Neuronal stem cell (in vitro differentiated cells): ENCODE data around the gene MRPL11.

Experiments used
- DNase-seq: peaks from one replicate; pipeline ENCODE4 v3.0.0-alpha.2; 2013; ENCODE audit warnings: low spot score
- H2AFZ ChIP-seq: one replicate; pipeline ENCODE4 v1.6.1; 2013; ENCODE audit warnings: mild to moderate bottlenecking, low read length, inconsistent platforms
- H2AK5ac ChIP-seq: 2 replicates; pipeline ENCODE4 v1.6.1; 2013; ENCODE audit warnings: low read depth, mild to moderate bottlenecking, inconsistent platforms, low read length, moderate library complexity, mixed read lengths
- H2BK120ac ChIP-seq: 2 replicates; pipeline ENCODE4 v1.6.1; 2013; ENCODE audit warnings: low read depth, mild to moderate bottlenecking, inconsistent platforms, low read length, moderate library complexity, mixed read lengths
- H2BK12ac ChIP-seq: one replicate; pipeline ENCODE4 v1.6.1; 2013; ENCODE audit warnings: low read length, inconsistent platforms
- H2BK15ac ChIP-seq: 2 replicates; pipeline ENCODE4 v1.6.1; 2013; ENCODE audit warnings: mild to moderate bottlenecking, low read length, inconsistent platforms, mixed read lengths
- H2BK5ac ChIP-seq: one replicate; pipeline ENCODE4 v1.6.1; 2013; ENCODE audit warnings: inconsistent platforms, mild to moderate bottlenecking, low read length, moderate library complexity
- H3K14ac ChIP-seq: one replicate; pipeline ENCODE4 v1.6.1; 2013; ENCODE audit warnings: low read length, inconsistent platforms
- H3K18ac ChIP-seq: 2 replicates; pipeline ENCODE4 v1.6.1; 2013; ENCODE audit warnings: low read length, inconsistent platforms
- H3K23ac ChIP-seq: 2 replicates; pipeline ENCODE4 v1.6.1; 2013; ENCODE audit warnings: low read depth, mild to moderate bottlenecking, mixed read lengths, low read length, inconsistent platforms; ENCODE audit not compliant: poor library complexity
- H3K27ac ChIP-seq: replicated peaks from 3 replicates; pipeline ENCODE4 v1.5.1; 2013; ENCODE audit warnings: low read length, inconsistent platforms
- H3K27me3 ChIP-seq, 3 experiments: 2 replicates each; pipeline ENCODE4 v1.6.1; 2013; ENCODE audit warnings: low read length in 3 of 3, mild to moderate bottlenecking in 2 of 3, inconsistent platforms in 1 of 3, low read depth in 1 of 3, mixed read lengths in 1 of 3, moderate library complexity in 1 of 3; ENCODE audit not compliant: control insufficient read depth in 3 of 3, insufficient read depth in 3 of 3
- H3K36me3 ChIP-seq, 2 donors: replicated peaks in 1 of 2; 2 replicates each; pipeline ENCODE4 v1.6.1; 2013; ENCODE audit warnings: low read length in 2 of 2; ENCODE audit not compliant: control insufficient read depth in 2 of 2, insufficient read depth in 2 of 2
- H3K4ac ChIP-seq: 2 replicates; pipeline ENCODE4 v1.6.1; 2013; ENCODE audit warnings: inconsistent platforms, mild to moderate bottlenecking, low read length, moderate library complexity
- H3K4me1 ChIP-seq, 2 donors: 1 replicate in 1 of 2; 2 replicates in 1 of 2; pipeline ENCODE4 v1.6.1; 2013; ENCODE audit warnings: low read length in 2 of 2, low read depth in 1 of 2; ENCODE audit not compliant: control insufficient read depth in 2 of 2, insufficient read depth in 1 of 2
- H3K4me2 ChIP-seq: one replicate; pipeline ENCODE4 v1.6.1; 2013; ENCODE audit warnings: mild to moderate bottlenecking, low read length, inconsistent platforms; ENCODE audit not compliant: insufficient read depth, poor library complexity, severe bottlenecking
- H3K4me3 ChIP-seq, 2 donors: 2 replicates each; pipeline ENCODE4 v1.5.1; 2013; ENCODE audit warnings: low read length in 2 of 2, mild to moderate bottlenecking in 2 of 2, inconsistent platforms in 1 of 2, moderate library complexity in 1 of 2
- H3K79me1 ChIP-seq: one replicate; pipeline ENCODE4 v1.6.1; 2013; ENCODE audit warnings: low read depth, mild to moderate bottlenecking, inconsistent platforms, low read length, moderate library complexity
- H3K9ac ChIP-seq: one replicate; pipeline ENCODE4 v1.6.1; 2013; ENCODE audit warnings: mild to moderate bottlenecking, low read depth, low read length, inconsistent platforms; ENCODE audit not compliant: poor library complexity
- H3K9me3 ChIP-seq, 2 donors: replicated peaks in 1 of 2; 2 replicates each; pipeline versions ENCODE3 to v1.6.1; 2013; ENCODE audit warnings: low read length in 2 of 2, mild to moderate bottlenecking in 2 of 2, inconsistent platforms in 1 of 2, low read depth in 1 of 2, mixed read lengths in 1 of 2, moderate library complexity in 1 of 2; ENCODE audit not compliant: control insufficient read depth in 2 of 2, insufficient read depth in 1 of 2
- H4K8ac ChIP-seq: one replicate; pipeline ENCODE4 v1.6.1; 2013; ENCODE audit warnings: low read depth, mild to moderate bottlenecking, inconsistent platforms, low read length, moderate library complexity
- H4K91ac ChIP-seq: one replicate; pipeline ENCODE4 v1.6.1; 2013; ENCODE audit warnings: low read length, low read depth, mild to moderate bottlenecking, inconsistent platforms; ENCODE audit not compliant: poor library complexity
- WGBS, 2 donors: extraction: QIAGEN DNeasy Blood & Tissue Kit; methylation state at CpG; one replicate each; pipeline ENCODE4 v1.1.7; 2013; ENCODE audit warnings: missing lambda C conversion rate in 2 of 2, mixed read lengths in 1 of 2; ENCODE audit not compliant: insufficient read length in 2 of 2, insufficient replicate concordance in 1 of 2; ENCODE audit errors: extremely low coverage in 2 of 2; 5-methylcytosine and 5-hydroxymethylcytosine counted together

Gene MRPL11

DNA sequence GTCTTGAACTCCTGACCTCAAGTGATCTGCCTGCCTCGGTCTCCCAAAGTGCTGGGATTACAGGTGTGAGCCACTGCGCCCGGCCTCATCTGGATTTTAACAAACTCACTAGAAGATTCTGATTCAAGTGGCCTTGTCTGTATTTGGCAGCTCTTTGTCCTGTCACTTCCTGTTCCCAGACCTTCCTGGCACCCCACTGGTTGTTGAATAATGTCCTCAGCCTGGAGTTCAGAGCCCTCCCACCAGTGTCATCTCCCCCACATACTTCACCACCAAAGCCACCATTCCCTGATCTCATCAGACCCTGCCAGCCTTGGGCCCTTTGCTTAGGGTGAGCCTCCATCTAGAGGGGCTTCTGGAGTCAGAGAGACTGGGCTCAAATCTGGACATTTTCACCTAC lies 31.4 kb upstream of the MRPL11 start:
- H3K4ac ChIP-seq = no peak overlapping the region
- DNase-seq = no peak
- WGBS, 2 donors = no CpG with 5 or more reads among the region's 3 CpGs

DNA sequence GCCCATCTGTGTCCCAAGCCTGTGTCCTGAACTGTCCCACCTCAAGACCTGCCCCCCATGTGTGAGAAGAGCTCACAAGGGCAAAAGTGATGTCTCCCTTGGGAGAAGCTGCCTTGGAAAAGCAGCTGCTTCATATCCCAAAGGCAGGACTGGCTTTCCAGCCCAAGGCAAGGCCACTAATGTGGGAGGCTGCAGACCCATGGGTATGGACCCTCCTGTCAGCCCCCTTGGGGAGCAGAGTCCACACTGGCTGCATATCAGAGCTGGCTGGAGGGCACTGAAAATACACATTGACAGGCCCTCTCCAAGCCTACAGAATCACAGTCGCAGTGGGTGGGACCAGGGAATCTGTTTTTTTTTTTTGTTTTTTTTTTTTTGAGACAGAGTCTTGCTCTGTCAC lies 30.8 kb upstream of the MRPL11 start:
- H2BK120ac ChIP-seq = no peak overlapping the region
- no peak overlapping the region for H3K27ac ChIP-seq
- H2AFZ ChIP-seq = no peak overlapping the region
- no peak overlapping the region for H4K8ac ChIP-seq
- no peak overlapping the region for H3K14ac ChIP-seq
- no peak overlapping the region for H2AK5ac ChIP-seq
- no peak overlapping the region for H3K18ac ChIP-seq
- no peak overlapping the region for H2BK12ac ChIP-seq
- H3K4me1 ChIP-seq = peaks cover 13 to 26% of the 10 kb centered on the region in 2 donors
- no peak for DNase-seq
- no CpG with 5 or more reads among the region's 1 CpG for WGBS, 2 donors
- no peak overlapping the region for H4K91ac ChIP-seq
- no peak overlapping the region for H3K23ac ChIP-seq
- peaks cover 21 to 50% of the 10 kb centered on the region in 2 donors for H3K36me3 ChIP-seq
- no peaks in the 10 kb centered on the region for H3K9me3 ChIP-seq
- H3K27me3 ChIP-seq = no peaks in the 10 kb centered on the region
- no peaks in the 10 kb centered on the region for H3K79me1 ChIP-seq
- no peak overlapping the region for H3K4me3 ChIP-seq
- H2BK5ac ChIP-seq = no peak overlapping the region
- no peak overlapping the region for H3K4me2 ChIP-seq
- H2BK15ac ChIP-seq = no peak overlapping the region
- peak overlapping the region; percentile 9 for H3K9ac ChIP-seq
- H3K4ac ChIP-seq = no peak overlapping the region

More for the DNA sequence above, 31.4 kb upstream of the MRPL11 start:
- Histone ChIP-seq H3K79me1 (no peaks in the 10 kb centered on the region), H3K9me3 (no peaks in the 10 kb centered on the region), H3K4me1 (peaks cover 12 to 26% of the 10 kb centered on the region in 2 donors), H2AK5ac (no peak overlapping the region), H3K27me3 (no peaks in the 10 kb centered on the region), H2AFZ (no peak overlapping the region), H4K91ac (no peak overlapping the region), H3K36me3 (peaks cover 22 to 55% of the 10 kb centered on the region in 2 donors), H3K4me3 (no peak overlapping the region), H3K27ac (no peak overlapping the region), H2BK5ac (no peak overlapping the region), H2BK15ac (no peak overlapping the region), H2BK12ac (no peak overlapping the region), H3K23ac (no peak overlapping the region), H4K8ac (no peak overlapping the region), H3K18ac (no peak overlapping the region), H3K9ac (no peak overlapping the region), H3K4me2 (no peak overlapping the region), H3K14ac (no peak overlapping the region), H2BK120ac (no peak overlapping the region)

DNA sequence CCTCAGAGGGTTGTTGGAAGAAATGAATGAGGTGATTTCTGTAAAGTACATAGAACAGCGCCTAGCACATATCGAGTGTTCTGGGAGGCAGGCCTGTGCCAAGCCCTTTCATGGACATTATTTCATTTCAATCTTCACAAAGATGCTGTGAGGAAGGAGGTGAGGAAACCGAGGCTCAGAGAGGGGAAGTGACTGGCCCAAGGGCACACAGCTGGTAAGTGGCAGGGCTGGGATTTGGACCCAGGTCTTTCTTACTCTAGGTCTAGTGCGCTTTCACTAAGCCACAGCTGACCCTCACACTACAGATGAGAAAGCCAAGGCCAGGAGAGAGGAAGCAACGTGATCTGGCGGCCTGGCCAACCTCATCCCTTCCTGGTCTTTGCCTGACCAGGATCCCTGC lies 30.0 kb upstream of the MRPL11 start:
- no peaks in the 10 kb centered on the region for H3K79me1 ChIP-seq
- H2AK5ac ChIP-seq = no peak overlapping the region
- no peak overlapping the region for H3K14ac ChIP-seq
- H2AFZ ChIP-seq = no peak overlapping the region
- H3K36me3 ChIP-seq = peaks cover 16 to 43% of the 10 kb centered on the region in 2 donors
- no peak overlapping the region for H2BK15ac ChIP-seq
- no peaks in the 10 kb centered on the region for H3K27me3 ChIP-seq
- no peak overlapping the region for H3K9ac ChIP-seq
- DNase-seq = no peak
- H4K91ac ChIP-seq = no peak overlapping the region
- no peak overlapping the region for H2BK12ac ChIP-seq
- H4K8ac ChIP-seq = no peak overlapping the region
- no peak overlapping the region for H3K4me3 ChIP-seq
- no peak overlapping the region for H3K18ac ChIP-seq
- no peak overlapping the region for H3K4ac ChIP-seq
- peaks cover 13 to 26% of the 10 kb centered on the region in 2 donors for H3K4me1 ChIP-seq
- no peaks in the 10 kb centered on the region for H3K9me3 ChIP-seq
- H3K27ac ChIP-seq = no peak overlapping the region
- no peak overlapping the region for H2BK5ac ChIP-seq
- H3K4me2 ChIP-seq = no peak overlapping the region
- no peak overlapping the region for H2BK120ac ChIP-seq
- no peak overlapping the region for H3K23ac ChIP-seq
- no CpG with 5 or more reads among the region's 6 CpGs for WGBS, 2 donors

DNA sequence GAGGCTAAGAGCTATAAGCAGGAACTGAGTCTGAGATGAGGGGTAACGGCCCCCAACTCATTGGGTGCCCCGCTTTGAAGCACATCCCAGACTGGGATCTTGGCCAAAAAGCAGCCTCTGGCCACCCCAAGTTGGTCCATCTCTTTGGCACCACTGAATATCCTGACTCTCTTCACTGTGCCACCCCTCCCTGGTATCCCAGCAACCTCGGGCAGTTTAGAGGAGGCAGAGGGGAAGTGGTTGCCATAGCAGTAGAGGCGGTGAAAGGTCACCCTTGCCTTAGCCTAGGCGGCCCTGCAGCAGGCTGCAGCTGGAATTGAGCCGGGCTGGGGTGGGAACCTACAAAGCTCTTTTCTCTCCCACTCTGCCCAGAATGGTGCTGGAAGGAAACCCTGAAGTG lies 29.1 kb upstream of the MRPL11 start:
- peak overlapping the region; percentile 85 for H3K9ac ChIP-seq
- H3K18ac ChIP-seq = peak overlapping the region; percentile 89
- H3K14ac ChIP-seq = no peak overlapping the region
- no peak overlapping the region for H3K27ac ChIP-seq
- H2BK12ac ChIP-seq = no peak overlapping the region
- no peak overlapping the region for H4K91ac ChIP-seq
- no CpG with 5 or more reads among the region's 6 CpGs for WGBS, 2 donors
- H3K4me2 ChIP-seq = peak overlapping the region; percentile 92
- H3K9me3 ChIP-seq = peaks cover 0 to 2% of the 10 kb centered on the region in 2 donors
- no peak overlapping the region for H3K23ac ChIP-seq
- H3K4me1 ChIP-seq = peaks cover 13 to 26% of the 10 kb centered on the region in 2 donors
- peak overlapping the region in 1 of 2 donors; percentile 68 for H3K4me3 ChIP-seq
- H3K4ac ChIP-seq = no peak overlapping the region
- no peaks in the 10 kb centered on the region for H3K27me3 ChIP-seq
- no peaks in the 10 kb centered on the region for H3K79me1 ChIP-seq
- H2BK5ac ChIP-seq = no peak overlapping the region
- peak overlapping the region; percentile 22 for H2AK5ac ChIP-seq
- no peak overlapping the region for H2BK120ac ChIP-seq
- peak overlapping the region; percentile 30 for H2AFZ ChIP-seq
- DNase-seq = peak; percentile 38
- no peak overlapping the region for H2BK15ac ChIP-seq
- H3K36me3 ChIP-seq = peaks cover 9 to 34% of the 10 kb centered on the region in 2 donors
- no peak overlapping the region for H4K8ac ChIP-seq
